Measurements from ENCODE around the gene MGAT4B. TPM values are rescaled to one million over a fixed set of nuclear protein-coding genes. Genes with fewer than 3 reads are reported as not detected.

The MGAT4B gene
- total RNA-seq (ENCODE audit: unreplicated experiment) = 163 TPM
- long read RNA-seq, partial matches to known transcripts = 5 of 9 reads
- long read RNA-seq, other reads (novel, unspliced or antisense) = 3 of 9 reads

DNA sequence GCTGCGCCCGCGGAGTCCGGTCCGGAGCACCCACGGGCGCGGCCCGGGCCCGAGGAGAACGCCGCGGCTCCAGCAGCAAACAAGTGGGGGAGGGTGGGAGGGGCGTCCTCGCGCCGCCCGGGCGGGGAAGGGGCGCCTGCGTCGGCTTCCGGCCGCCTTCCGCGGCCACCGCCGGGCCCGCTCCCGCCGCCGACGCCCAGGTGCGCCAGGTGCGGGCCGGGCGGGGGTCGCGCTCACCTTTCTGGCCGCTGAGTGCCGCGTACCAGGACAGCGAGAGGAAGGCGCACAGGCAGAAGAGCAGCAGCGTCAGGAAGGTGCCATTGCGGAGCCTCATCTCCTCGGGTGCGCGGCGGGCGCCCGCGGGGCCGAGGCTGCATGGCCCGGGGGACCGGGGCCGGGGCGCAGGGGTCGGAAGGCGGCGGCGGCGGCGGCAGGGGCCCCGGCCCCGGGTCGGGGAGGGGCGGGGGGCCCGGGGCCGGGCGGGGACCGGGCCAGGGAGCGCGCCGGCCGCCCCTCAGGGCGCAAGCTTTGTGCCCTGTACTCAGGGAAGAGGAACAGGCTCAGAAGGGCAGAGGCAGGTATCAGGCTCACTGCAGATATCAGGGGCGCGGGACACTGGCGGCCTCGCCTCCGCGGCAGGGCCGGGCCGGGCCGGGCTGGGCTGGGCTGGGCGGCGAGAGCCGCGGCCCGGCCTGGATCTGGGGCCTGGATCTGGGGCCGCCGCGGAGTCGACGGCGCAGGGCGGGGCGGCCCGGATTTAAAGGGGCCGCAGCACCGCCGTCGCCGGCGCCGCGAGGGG is at the start of gene MGAT4B:
Gene MGAT4B (minus strand): TSS at position 617 of the 799 bp plus-strand sequence. CDS start 283 bp downstream, at position 334.
- TF ChIP-seq CTCF (IDR thresholded peaks at IDR 0.05; ENCODE audit: unreplicated experiment) = no peak
- H3K4me1 Mint-ChIP-seq (ENCODE audit: unreplicated experiment) = peaks cover 8% of the 10 kb centered on the region
- H3K4me3 Mint-ChIP-seq (ENCODE audit: unreplicated experiment) = peak within 1 kb of the TSS; percentile 87
- no peak within 1 kb of the TSS for H3K27ac Mint-ChIP-seq (ENCODE audit: unreplicated experiment)
- peak; percentile 58 for DNase-seq (ENCODE audit: low spot score)
- peaks cover 11% of the 10 kb centered on the region for H3K27me3 Mint-ChIP-seq (ENCODE audit: unreplicated experiment)
- no peaks in the 10 kb centered on the region for H3K9me3 Mint-ChIP-seq (ENCODE audit: unreplicated experiment)
- H3K36me3 Mint-ChIP-seq (ENCODE audit: low read depth, unreplicated experiment) = peaks cover 11% of the 10 kb centered on the region

DNA sequence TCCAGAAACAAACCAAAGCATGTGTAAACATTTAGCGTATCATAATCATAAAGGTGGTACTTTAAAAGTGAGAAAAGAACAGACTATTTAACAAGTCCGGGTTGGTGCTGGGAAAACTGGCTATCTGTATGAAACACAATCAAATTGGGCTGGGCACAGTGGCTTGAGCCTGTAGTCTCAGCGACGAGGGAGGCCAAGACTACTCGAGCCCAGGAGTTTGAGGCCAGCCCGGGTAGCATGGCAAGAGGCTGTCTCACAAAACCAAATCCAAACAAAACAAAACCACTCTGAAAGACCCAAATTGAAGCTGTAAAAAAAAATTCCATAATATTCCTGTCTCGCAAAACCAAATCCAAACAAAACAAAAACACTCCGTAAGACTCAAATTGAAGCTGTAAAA is 47.7 kb upstream of the MGAT4B start:
- no peak overlapping the region for H3K27ac Mint-ChIP-seq (ENCODE audit: unreplicated experiment)
- no peaks in the 10 kb centered on the region for H3K9me3 Mint-ChIP-seq (ENCODE audit: unreplicated experiment)
- TF ChIP-seq CTCF (IDR thresholded peaks at IDR 0.05; ENCODE audit: unreplicated experiment) = no peak
- no peak for DNase-seq (ENCODE audit: low spot score)
- H3K4me3 Mint-ChIP-seq (ENCODE audit: unreplicated experiment) = no peak overlapping the region
- peaks cover 22% of the 10 kb centered on the region for H3K36me3 Mint-ChIP-seq (ENCODE audit: low read depth, unreplicated experiment)
- H3K27me3 Mint-ChIP-seq (ENCODE audit: unreplicated experiment) = peaks cover 5% of the 10 kb centered on the region
- peaks cover 12% of the 10 kb centered on the region for H3K4me1 Mint-ChIP-seq (ENCODE audit: unreplicated experiment)

DNA sequence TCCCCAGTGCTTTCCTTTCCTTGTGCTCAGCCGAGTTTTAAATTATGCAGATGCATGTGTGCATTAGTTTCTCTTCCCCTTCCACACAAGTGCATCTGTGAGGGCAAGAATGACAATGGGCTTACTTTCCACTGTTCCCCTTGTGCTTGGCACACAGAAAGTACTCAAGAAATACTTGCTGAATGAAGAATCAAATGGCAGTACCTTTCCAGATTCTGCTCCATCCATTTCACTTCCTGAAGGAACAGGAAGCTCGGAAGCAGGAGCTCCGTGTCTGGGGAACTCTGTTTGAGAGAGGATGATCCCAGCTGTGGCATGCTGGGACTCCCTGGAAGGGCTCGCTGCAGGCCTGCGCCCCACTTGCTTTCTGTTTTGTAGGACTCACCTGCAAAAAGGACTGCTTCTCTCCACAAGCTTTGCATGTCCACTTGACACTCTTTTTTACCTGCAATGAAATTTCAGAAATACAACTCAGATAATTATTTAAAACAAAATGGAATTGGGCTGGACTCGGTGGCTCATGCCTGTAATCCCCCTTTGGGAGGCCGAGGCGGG is 46.4 kb upstream of the MGAT4B start:
- no peak overlapping the region for H3K27ac Mint-ChIP-seq (ENCODE audit: unreplicated experiment)
- peak overlapping the region; percentile 0 for H3K4me3 Mint-ChIP-seq (ENCODE audit: unreplicated experiment)
- no peak for DNase-seq (ENCODE audit: low spot score)

DNA sequence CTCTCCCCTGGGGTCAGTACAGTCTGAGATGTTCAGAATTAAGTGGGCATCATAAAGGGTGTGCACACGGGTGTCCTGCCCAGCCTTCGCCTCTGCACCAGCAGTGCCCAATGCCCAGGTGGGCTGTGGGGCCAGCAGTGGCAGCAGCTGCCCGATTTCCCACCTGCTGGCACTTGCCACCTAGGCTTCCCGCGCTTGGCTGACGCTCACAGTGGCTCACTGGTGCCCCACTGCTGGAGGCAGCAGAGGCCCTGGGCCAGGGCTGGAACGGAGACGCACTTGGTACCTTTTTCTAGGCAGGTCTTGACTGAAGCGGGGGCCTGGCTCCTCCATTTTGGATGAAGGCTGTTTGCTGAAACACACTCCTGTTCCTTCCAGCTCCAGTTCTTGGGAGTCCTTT is 35.0 kb upstream of the MGAT4B start:
- H3K27me3 Mint-ChIP-seq (ENCODE audit: unreplicated experiment) = peaks cover 6% of the 10 kb centered on the region
- no peak overlapping the region for H3K4me3 Mint-ChIP-seq (ENCODE audit: unreplicated experiment)
- peaks cover 5% of the 10 kb centered on the region for H3K9me3 Mint-ChIP-seq (ENCODE audit: unreplicated experiment)
- H3K36me3 Mint-ChIP-seq (ENCODE audit: low read depth, unreplicated experiment) = peaks cover 57% of the 10 kb centered on the region
- no peaks in the 10 kb centered on the region for H3K4me1 Mint-ChIP-seq (ENCODE audit: unreplicated experiment)
- no peak overlapping the region for H3K27ac Mint-ChIP-seq (ENCODE audit: unreplicated experiment)
- no peak for TF ChIP-seq CTCF (IDR thresholded peaks at IDR 0.05; ENCODE audit: unreplicated experiment)
- no peak for DNase-seq (ENCODE audit: low spot score)

More for the DNA sequence above, 46.4 kb upstream of the MGAT4B start:
- Mint-ChIP-seq H3K4me1 (ENCODE audit: unreplicated experiment) (peaks cover 10% of the 10 kb centered on the region), H3K9me3 (ENCODE audit: unreplicated experiment) (no peaks in the 10 kb centered on the region), H3K27me3 (ENCODE audit: unreplicated experiment) (peaks cover 3% of the 10 kb centered on the region), H3K36me3 (ENCODE audit: low read depth, unreplicated experiment) (peaks cover 22% of the 10 kb centered on the region)
- TF ChIP-seq CTCF (IDR thresholded peaks at IDR 0.05; ENCODE audit: unreplicated experiment) = no peak

- Mint-ChIP-seq H3K4me1 (ENCODE audit: unreplicated experiment) (no peaks in the 10 kb centered on the region), H3K4me3 (ENCODE audit: unreplicated experiment) (no peak overlapping the region), H3K27me3 (ENCODE audit: unreplicated experiment) (peaks cover 13% of the 10 kb centered on the region), H3K36me3 (ENCODE audit: low read depth, unreplicated experiment) (peaks cover 57% of the 10 kb centered on the region), H3K27ac (ENCODE audit: unreplicated experiment) (no peak overlapping the region), H3K9me3 (ENCODE audit: unreplicated experiment) (peaks cover 5% of the 10 kb centered on the region)
- no peak for DNase-seq (ENCODE audit: low spot score)
- no peak for TF ChIP-seq CTCF (IDR thresholded peaks at IDR 0.05; ENCODE audit: unreplicated experiment)
Observed at GRCh38 chr5:179840766-179841165, 34.1 kb upstream of the MGAT4B start.
